HG02981 (cell line): ENCODE results near the gene CNPPD1.

Source experiments
- ATAC-seq: cut with Tn5 transposase; IDR thresholded peaks from one replicate; pipeline ENCODE4 v1.9.1; 2021; ENCODE audit warnings: mild to moderate bottlenecking, moderate library complexity; ENCODE audit not compliant: unreplicated experiment

CNPPD1 gene

GRCh38 chr2:219123356-219124135 is 53.2 kb downstream of the CNPPD1 start:
- ATAC-seq = no peak

DNA sequence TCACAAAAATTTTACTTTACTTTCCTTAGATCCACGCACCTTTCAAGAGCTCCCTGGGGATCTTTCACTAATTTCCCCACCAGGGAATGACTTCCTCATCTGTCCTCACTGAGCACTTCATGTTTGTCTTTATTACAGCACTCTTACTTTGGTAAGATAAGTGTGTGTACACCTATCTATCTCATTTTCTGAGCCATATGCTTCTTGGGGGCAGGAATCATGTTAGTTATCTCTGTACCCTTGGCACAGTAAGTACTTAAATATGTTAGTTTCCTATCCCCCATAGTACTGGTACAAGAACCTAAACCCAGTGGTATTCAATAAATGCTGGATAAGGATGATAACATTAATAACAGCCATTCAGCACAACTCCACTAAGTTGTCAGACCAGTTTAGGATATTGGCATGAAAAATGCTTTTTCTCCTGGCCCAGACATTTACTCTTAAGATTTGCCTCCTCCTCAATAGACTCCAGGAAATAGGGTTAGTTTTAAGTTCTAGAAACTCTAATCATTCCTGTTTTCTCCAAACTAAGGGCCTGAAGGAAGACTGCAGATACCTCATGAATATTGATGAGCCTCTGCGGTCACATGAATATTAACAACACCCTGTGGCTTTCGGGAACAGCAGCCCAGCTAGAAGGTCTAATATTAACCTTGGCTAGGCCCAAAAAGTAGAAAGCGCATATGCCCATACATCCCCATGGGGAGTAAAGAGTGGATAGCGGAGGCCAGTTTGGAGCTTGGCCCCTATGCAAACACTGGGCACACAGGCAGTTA is 54.3 kb downstream of the CNPPD1 start:
- ATAC-seq = no peak
